KOPT-K1 (cell line): ENCODE results near the gene PDK2.

Experiments
- H3K27ac ChIP-seq: fragments of 200-600 bp; sonication (generic); 2 replicates; pipeline ENCODE4 v1.5.1; 2016; ENCODE audit warnings: antibody characterized with exemption, mild to moderate bottlenecking, low read depth, low read length; ENCODE audit not compliant: poor library complexity, severe bottlenecking
- H3K36me3 ChIP-seq: fragments of 200-600 bp; sonication (generic); 2 replicates; pipeline ENCODE4 v1.5.1; 2017; ENCODE audit warnings: antibody characterized with exemption, mild to moderate bottlenecking, low read length, moderate library complexity; ENCODE audit not compliant: insufficient read depth
- H3K9me3 ChIP-seq: fragments of 200-600 bp; sonication (generic); 2 replicates; pipeline ENCODE4 v1.5.1; 2017; ENCODE audit warnings: antibody characterized with exemption, low read length, mild to moderate bottlenecking; ENCODE audit not compliant: insufficient read depth, poor library complexity, severe bottlenecking

PDK2 gene

GRCh38 chr17:50125420-50125997 is 30.4 kb downstream of the PDK2 start:
- no peaks in the 10 kb centered on the region for H3K36me3 ChIP-seq
- H3K27ac ChIP-seq = no peak overlapping the region
- no peaks in the 10 kb centered on the region for H3K9me3 ChIP-seq

GRCh38 chr17:50127697-50128361 is 32.7 kb downstream of the PDK2 start:
- H3K9me3 ChIP-seq = no peaks in the 10 kb centered on the region
- peaks cover 2% of the 10 kb centered on the region; the same call in 1 of the 2 replicates for H3K36me3 ChIP-seq
- H3K27ac ChIP-seq = no peak overlapping the region

- Histone ChIP-seq H3K36me3 (peaks cover 6% of the 10 kb centered on the region; the same call in 1 of the 2 replicates), H3K9me3 (no peaks in the 10 kb centered on the region), H3K27ac (no peak overlapping the region)
Measured at GRCh38 chr17:50128441-50129352, 33.5 kb downstream of the PDK2 start.

- no peak overlapping the region for H3K27ac ChIP-seq
- no peaks in the 10 kb centered on the region for H3K9me3 ChIP-seq
- peaks cover 11% of the 10 kb centered on the region; the same call in 1 of the 2 replicates for H3K36me3 ChIP-seq
Measured at GRCh38 chr17:50129353-50129727, 34.2 kb downstream of the PDK2 start.

DNA sequence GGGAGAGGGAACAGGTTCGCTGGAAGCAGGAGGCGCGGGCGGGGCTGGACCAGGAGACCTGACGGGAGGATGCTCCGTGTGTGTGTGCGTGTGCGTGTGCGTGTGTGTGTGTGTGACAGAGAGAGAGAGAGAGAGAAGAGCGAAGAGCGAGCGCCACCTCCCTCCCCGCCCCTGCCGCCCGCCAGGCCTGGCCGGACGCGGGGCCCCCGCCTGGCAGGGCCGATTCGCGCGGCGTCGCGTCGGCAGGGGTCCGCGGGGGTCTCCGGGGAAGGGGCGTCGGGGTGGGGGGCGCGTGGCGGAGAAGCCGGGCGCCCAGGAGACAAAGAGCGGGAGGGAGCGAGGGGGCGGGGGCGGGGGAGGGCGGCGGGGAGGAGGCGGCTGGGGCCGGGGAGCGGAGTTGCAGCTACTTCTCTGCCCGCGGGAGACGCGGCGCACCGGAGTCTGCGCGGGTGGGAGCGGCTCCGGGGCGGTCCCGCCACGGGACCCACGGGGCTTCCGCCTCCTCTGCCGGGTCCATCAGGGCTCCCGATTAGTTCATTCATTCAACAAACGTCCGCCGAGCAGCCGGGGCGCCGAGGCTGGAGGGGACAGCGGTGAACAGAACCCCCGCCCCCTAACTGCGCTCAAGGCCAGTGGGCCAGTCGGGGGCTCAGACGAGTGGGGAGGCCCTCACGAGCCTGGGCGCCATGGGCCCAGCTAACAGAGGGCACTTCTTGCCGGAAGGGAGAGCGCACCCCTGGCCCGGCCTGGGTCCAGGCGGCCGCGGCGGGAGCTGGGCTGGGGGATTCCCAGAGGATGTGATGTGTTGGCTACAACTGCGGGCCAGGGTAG is 34.8 kb downstream of the PDK2 start, which contains the start of gene SAMD14:
TSS of gene SAMD14 (minus strand) at position 433 of the 831 bp plus-strand sequence. CDS start 5,201 bp downstream, outside the sequence.
- no peak within 1 kb of the TSS for H3K27ac ChIP-seq
- H3K9me3 ChIP-seq = no peaks in the 10 kb centered on the region
- peaks cover 17% of the 10 kb centered on the region; the same call in 1 of the 2 replicates for H3K36me3 ChIP-seq

DNA sequence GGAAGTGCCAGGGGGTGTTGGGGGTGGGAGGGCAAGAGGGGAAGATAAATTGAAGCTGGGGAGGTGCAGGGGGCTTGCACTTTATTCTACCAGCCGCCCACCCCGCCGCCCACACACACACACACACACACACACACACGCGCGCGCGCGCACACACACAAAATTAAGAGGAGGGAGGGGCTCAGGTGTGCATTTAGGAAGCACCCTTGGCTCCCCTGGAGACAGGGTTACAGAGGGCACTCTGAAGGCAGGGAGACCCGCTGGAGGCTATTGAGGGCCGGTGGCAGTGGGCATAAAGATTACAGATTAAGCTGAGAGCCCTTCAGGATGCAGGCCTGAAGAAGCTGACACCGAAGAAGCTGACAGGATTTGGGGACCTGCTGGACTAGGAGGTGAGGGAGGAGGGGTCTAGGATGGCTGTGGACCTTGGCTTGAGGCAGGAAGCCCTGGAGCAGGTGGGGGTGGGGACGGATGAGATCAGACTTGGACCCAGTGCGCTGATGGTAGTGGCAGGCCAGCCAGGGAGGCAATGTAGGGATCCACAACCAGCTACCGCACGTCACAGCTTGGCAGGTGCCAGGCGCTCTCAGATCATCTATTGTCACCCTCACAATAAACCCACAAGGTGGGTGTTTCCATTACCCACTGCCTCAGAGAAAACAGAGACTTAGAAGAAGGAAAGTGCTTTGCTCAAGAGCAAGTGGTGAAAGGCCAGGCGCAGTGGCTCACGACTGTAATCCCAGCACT is 35.6 kb downstream of the PDK2 start:
- Histone ChIP-seq H3K9me3 (no peaks in the 10 kb centered on the region), H3K27ac (no peak overlapping the region), H3K36me3 (peaks cover 23% of the 10 kb centered on the region; the same call in 1 of the 2 replicates)

DNA sequence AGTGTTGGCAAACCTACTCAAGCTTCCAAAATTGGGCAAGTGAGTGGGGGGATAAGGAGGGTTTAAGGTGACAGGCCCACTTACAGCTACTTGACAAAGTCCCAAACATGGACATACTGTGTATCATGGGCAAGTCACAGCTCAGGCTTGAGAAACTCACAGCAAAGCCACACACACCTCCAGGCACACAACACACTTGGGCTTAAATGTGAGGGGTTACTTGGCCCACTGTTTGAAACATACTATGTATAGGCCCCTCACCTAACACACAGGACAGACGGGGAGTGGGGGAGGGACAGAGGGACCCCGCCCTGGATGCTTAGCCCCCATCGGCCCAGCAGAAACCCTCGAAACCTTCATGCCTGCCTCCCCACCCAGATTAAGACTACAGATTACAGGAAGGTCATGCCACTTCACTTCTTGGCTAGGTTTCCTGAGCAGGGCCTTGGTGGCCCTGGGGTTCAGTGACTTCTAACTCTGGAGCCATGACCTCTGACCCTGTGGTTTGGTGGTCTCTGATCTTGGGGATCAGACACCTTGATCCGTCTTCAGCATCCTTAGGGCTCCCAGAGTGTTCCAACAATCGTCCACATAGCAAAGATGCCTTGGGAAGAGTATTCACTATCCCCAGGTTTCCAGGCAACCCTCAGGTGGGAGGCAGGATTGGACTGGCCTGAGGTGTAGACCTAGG is 37.1 kb downstream of the PDK2 start:
- no peaks in the 10 kb centered on the region for H3K9me3 ChIP-seq
- peaks cover 39% of the 10 kb centered on the region; the same call in 1 of the 2 replicates for H3K36me3 ChIP-seq
- H3K27ac ChIP-seq = no peak overlapping the region

GRCh38 chr17:50133028-50133768 is 38.0 kb downstream of the PDK2 start:
- H3K36me3 ChIP-seq = peaks cover 48% of the 10 kb centered on the region
- no peak overlapping the region for H3K27ac ChIP-seq
- no peaks in the 10 kb centered on the region for H3K9me3 ChIP-seq

GRCh38 chr17:50133769-50134099 is 38.6 kb downstream of the PDK2 start:
- H3K36me3 ChIP-seq = peaks cover 53% of the 10 kb centered on the region
- H3K27ac ChIP-seq = no peak overlapping the region
- H3K9me3 ChIP-seq = no peaks in the 10 kb centered on the region

DNA sequence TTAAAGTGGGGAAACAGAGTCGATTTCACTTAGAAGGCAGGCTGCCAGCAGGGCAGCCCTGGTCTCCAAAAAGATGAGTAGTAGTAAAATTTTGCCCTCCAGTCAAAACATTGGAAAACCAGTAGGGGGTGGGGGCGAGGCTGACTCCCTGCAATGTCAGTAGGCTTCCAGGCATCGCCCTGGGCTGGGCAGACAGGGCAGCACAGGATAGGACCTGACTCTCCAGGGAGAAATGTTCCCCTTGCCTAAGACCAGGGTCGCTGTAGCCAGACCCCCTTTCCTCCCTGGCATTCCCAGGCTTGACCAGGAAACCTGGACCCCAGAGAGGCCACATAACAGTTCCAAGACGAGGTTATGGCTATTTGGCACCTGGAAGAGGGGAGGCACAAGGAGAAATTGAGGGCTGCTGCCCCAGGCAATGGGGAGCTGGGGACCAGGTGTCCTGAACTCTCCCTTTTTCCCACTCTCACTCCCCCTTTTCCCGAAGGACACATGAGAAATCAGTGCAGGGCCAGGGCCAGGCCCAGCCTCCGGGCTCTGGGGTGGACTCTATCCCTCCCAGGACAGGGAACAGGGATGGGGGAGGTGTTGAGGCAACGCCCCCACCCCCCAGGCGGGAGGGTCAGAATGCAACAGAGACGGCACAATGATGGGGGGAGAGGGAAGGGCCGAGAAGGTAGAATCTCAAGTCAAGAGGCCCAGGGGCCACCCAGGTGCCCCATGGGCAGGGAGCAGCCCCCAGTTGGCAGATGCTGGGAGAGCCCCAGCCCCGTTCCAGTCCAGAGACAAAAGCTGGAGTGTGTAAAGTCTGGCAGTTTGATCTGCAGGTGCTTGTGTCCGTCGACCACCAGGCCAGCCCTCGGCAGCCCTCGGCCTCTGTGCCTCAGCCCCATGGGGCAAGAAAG is 39.3 kb downstream of the PDK2 start:
- H3K27ac ChIP-seq = no peak overlapping the region

DNA sequence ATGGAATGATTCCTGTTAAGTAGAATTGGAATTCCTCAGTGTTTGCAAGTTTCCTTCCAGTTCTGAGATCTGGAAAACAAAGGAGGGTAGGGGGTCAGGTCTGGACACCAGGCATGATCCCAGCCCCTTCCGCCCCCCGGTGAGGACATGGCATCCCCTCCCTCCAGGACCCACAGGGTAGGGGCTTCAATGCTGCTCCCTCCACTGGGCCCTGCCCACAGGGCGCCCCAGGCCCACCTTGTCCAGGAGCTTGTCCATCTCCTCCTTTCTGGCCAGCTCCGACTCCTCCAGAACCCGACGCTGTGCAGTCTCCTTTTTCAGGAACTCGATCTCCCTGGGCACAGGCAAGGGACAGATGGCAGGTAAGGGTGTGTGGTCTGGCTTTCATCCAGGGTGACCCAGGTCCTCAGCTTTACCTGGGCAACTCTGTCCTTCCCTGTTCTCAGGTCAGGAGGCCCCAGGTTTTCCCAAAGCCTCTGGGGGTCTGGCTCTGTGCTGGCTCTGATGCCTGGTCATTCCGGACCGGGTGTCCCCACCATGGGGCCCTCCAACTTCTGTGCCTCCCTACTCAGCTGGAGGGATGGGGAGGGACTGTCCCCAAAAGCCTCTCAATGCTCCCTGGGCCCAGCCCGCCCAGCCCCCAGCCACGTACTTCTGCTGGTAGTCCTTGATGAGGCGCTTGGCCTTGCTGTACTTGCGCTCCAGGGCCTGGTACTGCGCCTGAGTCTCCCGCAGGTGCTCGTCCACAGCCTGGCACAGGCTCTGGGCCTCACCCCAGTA is 40.4 kb downstream of the PDK2 start:
- H3K36me3 ChIP-seq = peaks cover 66% of the 10 kb centered on the region
- H3K27ac ChIP-seq = no peak overlapping the region
- H3K9me3 ChIP-seq = no peaks in the 10 kb centered on the region

More for the DNA sequence above, 39.3 kb downstream of the PDK2 start:
- Histone ChIP-seq H3K36me3 (peaks cover 61% of the 10 kb centered on the region), H3K9me3 (no peaks in the 10 kb centered on the region)
